H1 (cell line): Measurements from ENCODE around the gene KHSRP. TPM values are rescaled to one million over a fixed set of nuclear protein-coding genes. Genes with fewer than 3 reads are reported as not detected.

Experiments
- CTCF ChIP-seq, 3 experiments: IDR thresholded peaks; 1 replicate in 2 of 3; 2 replicates in 1 of 3; pipeline versions ENCODE4 v1.5.1 to v1.6.1; 2011; ENCODE audit warnings: low read length in 3 of 3, mild to moderate bottlenecking in 3 of 3, inconsistent platforms in 2 of 3, low read depth in 1 of 3, moderate library complexity in 1 of 3; ENCODE audit not compliant: insufficient read depth in 1 of 3; ENCODE audit errors: control extremely low read depth in 1 of 3
- KDM4A ChIP-seq: IDR thresholded peaks from one replicate; pipeline ENCODE4 v1.7.1; 2012; ENCODE audit warnings: low read depth, mild to moderate bottlenecking, moderate library complexity, low read length, inconsistent platforms; ENCODE audit not compliant: severe bottlenecking
- NRF1 ChIP-seq: IDR thresholded peaks from 2 replicates; pipeline ENCODE4 v1.6.1; 2011; ENCODE audit warnings: mild to moderate bottlenecking, low read depth, low read length, improper control_type of control experiment
- PHF8 ChIP-seq: fragments of 200-600 bp; sonication (generic); conservative IDR thresholded peaks from 2 replicates; pipeline ENCODE4 v1.7.1; 2012; ENCODE audit warnings: low read depth, mild to moderate bottlenecking, inconsistent platforms, low read length, moderate library complexity
- SP4 ChIP-seq: IDR thresholded peaks from 2 replicates; pipeline ENCODE4 v1.6.1; 2012; ENCODE audit warnings: low read length, inconsistent platforms
- polyA plus RNA-seq, 7 experiments: library from polyadenylated mRNA; depleted of rRNA in 3 of 7; stranded (reverse) in 5 of 7; unstranded in 2 of 7; fragments of >200 nt in 5 of 7; fragments of 200-250 nt in 2 of 7; gene quantifications; 1 replicate in 5 of 7; 2 replicates in 1 of 7; 4 replicates in 1 of 7; pipeline versions ENCODE4 v1.2.1 to v1.2.3, GENCODE V29; 2011 to 2013; ENCODE audit warnings: missing spikeins in 2 of 7, mixed read lengths in 2 of 7
- total RNA-seq: library from RNA; stranded (reverse); fragmentation: NEBNext Ultra II Directional; extraction: Animal tissue kit (Norgen Biotek cat#: 25700); gene quantifications from 2 replicates; pipeline ENCODE4 v1.2.1, GENCODE V29; 2021

KHSRP gene
- total and polyA plus RNA-seq, 2 of the 8 experiments (the other 6 are each of a cell fraction or from before 2014, with no cell fraction given): 143 to 573 TPM

- TF ChIP-seq CTCF (IDR thresholded peaks at IDR 0.05; ENCODE audit: control extremely low read depth in 1 of 3, insufficient read depth in 1 of 3, low read depth in 1 of 3, low read length in 3 of 3) (no peak), NRF1 (no peak), SP4 (peak; percentile 94), KDM4A (peak; percentile 70), PHF8 (peak; percentile 86)
These were observed 52.0 kb downstream of the KHSRP start, which contains the start of gene ALKBH7 (continued) for GRCh38 chr19:6372594-6373095.
